ENCODE results near the gene MINDY4.
A peak's percentile ranks its signal among the peaks of the same experiment; 100 is the strongest.

The MINDY4 gene

DNA sequence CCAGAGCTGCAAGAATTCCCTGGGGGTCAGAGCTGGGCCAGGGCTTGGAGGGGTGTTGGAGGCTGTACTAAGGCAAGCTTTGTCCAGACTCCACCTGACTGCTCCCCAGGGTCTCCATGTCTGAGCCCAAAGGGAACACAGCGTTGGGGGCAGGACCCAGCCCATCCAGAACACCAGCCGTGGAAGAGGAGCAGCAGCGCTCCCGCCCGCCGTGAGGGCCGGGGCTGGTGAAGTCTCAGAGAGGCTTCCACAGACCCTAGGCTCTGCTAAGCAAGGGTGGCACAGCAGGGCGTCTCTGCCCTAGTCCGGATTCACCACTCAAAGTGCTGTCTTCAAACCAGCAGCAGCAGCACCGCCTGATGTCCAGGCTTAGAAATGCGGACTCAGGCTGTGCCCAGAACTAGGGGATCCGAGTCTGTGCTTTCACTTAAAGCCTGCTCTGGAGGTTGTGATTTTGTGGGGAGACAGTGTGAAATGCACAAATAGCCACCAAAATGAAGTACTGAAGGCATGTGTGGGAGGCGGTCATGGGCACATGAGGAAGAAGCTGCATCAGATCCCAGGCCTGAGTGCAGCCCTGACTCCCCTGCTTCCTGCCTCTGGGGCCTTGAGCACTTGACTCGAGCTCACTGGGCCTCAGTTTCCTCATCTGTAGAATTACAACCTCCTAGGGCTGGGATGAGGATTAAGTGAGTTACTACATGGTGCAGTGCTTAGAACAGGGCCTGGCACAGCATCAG is 123.8 kb downstream of the MINDY4 start:
- no peak for DNase-seq (ENCODE audit: low read depth)
- TF ChIP-seq, protein P1, sequence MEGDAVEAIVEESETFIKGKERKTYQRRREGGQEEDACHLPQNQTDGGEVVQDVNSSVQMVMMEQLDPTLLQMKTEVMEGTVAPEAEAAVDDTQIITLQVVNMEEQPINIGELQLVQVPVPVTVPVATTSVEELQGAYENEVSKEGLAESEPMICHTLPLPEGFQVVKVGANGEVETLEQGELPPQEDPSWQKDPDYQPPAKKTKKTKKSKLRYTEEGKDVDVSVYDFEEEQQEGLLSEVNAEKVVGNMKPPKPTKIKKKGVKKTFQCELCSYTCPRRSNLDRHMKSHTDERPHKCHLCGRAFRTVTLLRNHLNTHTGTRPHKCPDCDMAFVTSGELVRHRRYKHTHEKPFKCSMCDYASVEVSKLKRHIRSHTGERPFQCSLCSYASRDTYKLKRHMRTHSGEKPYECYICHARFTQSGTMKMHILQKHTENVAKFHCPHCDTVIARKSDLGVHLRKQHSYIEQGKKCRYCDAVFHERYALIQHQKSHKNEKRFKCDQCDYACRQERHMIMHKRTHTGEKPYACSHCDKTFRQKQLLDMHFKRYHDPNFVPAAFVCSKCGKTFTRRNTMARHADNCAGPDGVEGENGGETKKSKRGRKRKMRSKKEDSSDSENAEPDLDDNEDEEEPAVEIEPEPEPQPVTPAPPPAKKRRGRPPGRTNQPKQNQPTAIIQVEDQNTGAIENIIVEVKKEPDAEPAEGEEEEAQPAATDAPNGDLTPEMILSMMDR (conservative IDR thresholded peaks at IDR 0.05; ENCODE audit: low read depth, low read length) = peak; percentile 29

DNA sequence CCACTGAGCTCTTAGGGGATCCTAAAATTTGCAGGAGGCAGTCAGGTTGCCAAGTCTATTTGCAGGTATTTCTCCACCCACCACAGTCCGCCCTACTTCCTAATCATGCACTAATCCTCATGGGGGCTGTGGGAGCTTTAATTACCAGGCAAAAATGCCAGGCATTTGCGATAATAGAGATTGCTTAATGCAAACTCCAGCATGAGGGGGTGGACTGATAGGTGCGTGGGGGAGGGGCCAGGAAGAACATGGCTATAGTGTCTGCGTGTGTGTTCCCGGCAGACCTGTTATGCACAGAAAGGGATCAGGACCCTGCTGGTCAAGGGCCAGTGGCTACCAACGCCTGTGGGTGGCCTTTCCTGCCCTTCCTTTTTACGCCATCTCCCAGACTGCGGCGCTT is 124.8 kb downstream of the MINDY4 start:
- TF ChIP-seq, protein P1 (conservative IDR thresholded peaks at IDR 0.05; ENCODE audit: low read depth, low read length) = no peak
- DNase-seq (ENCODE audit: low read depth) = peak; percentile 77
- no peak overlapping the region for H3K4me3 ChIP-seq (ENCODE audit: low read length)

More for the DNA sequence above, 123.8 kb downstream of the MINDY4 start:
- no peak overlapping the region for H3K4me3 ChIP-seq (ENCODE audit: low read length)

DNA sequence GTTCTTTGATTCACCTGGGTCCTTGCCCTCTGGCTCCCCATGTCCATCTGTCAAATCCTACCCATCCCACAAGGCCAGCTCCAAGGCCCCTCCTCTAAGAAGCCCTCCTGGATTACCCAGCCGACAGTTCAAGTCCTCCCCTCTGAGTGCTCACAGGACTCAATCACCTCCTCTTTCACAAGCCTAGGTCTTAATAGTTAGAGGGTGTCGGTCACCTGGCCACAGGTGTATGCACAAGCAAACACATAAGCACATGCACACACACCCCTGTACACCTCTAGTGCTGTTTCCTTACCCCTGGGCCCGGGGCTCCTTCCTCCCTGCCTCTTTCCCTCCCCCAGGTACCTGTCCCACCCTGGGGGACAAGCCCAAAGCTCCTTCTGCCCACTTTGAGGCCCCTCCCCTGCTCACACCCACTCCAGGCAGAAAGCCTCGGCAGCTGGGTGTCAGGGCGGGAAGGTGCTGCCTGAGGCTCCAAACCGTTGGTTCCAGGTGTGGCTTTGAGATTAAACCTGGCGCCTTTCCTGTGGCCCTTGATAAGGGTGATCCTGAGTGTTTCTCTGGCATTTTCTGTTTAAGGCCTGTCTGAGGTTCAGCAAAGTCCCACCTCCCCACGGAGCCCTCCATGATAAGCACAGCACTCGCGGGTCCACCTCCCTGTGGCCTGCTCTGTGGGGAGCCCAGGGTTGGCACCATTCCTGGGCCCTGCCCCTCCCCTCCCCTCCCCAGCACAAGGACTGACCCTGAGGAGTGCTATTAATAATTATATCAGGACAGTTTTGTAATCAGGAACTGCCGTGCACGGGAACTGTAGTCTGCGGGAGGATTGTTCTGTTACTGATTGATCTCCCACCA is 125.8 kb downstream of the MINDY4 start:
- no peak for DNase-seq (ENCODE audit: low read depth)
- TF ChIP-seq, protein P1 (conservative IDR thresholded peaks at IDR 0.05; ENCODE audit: low read depth, low read length) = no peak
- no peak overlapping the region for H3K4me3 ChIP-seq (ENCODE audit: low read length)

DNA sequence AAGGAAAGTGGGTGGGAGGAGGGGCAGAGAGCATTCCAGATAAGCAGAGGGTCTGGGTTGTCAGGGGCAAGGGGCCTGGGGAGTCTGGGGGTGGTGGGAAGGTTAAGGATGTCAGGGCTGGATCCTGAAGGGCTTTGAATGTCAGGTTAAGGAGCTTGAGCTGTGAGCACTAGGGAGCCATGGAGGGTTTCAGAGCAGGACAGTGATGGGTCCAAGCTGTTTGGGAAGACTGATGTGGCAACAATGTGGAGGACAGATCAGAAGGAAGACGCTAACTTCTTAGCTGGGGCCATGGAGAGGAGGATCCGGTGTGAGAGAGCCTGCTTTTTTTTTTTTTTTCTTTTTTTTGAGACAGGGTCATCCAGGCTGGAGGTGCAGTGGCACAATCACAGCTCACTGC is 126.6 kb downstream of the MINDY4 start:
- no peak overlapping the region for H3K4me3 ChIP-seq (ENCODE audit: low read length)
- TF ChIP-seq, protein P1 (conservative IDR thresholded peaks at IDR 0.05; ENCODE audit: low read depth, low read length) = no peak
- no peak for DNase-seq (ENCODE audit: low read depth)

DNA sequence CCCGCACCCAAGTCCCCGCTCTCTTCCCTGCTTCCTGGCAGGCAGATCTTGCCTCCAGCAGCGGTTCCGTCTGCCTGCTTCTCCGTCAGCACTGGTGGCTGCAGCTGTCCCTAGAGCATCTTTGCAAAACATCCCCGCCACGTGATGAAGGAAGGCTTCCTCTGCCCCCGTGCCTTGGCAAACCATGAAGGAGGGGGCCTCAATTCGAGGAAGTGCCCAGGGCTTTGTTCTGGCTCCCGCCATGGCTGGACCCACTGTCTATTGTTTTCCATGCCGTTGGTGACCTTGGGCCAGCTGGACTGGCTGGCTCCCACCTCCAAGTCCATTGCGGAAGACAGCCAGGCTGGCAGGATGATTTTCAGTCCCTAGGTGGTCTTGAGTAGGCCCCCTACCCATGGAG is 127.2 kb downstream of the MINDY4 start:
- no peak for DNase-seq (ENCODE audit: low read depth)
- H3K4me3 ChIP-seq (ENCODE audit: low read length) = no peak overlapping the region
- TF ChIP-seq, protein P1 (conservative IDR thresholded peaks at IDR 0.05; ENCODE audit: low read depth, low read length) = no peak

DNA sequence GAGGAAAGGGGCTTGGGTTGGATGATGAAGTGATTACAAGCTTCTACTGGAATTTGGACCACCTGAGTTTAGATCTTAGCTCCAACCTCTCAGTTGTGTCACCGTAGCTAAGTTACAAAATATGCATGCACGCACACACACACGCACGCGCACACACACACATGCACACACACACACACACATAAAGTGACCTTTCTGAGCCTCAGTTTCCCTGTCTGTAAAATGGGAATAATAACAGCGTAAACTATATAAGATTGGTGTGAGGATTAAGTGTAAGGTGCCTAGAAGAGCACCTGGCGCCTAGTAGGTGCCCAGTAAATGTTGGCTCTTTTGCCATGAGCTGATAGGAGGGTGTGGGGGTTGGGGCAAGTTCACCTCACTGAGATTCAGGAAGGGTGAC is 127.8 kb downstream of the MINDY4 start:
- DNase-seq (ENCODE audit: low read depth) = no peak
- TF ChIP-seq, protein P1 (conservative IDR thresholded peaks at IDR 0.05; ENCODE audit: low read depth, low read length) = no peak

More for the DNA sequence above, 127.8 kb downstream of the MINDY4 start:
- no peak overlapping the region for H3K4me3 ChIP-seq (ENCODE audit: low read length)
